ENCODE results near the gene RAMP3.
"Not testable (repeated sequence)": the region's sequence is repeated elsewhere in the genome, so short reads cannot be mapped to it uniquely, and the experiment has no call there.

The RAMP3 gene

GRCh38 chr7:45157653-45158401, at the start of gene RAMP3:
TSS of gene RAMP3 (plus strand) at chr7:45157791. CDS start at chr7:45157829, 38 bp downstream.
- peak; percentile 18 for DNase-seq

GRCh38 chr7:45108863-45109262, 48.7 kb upstream of the RAMP3 start:
- DNase-seq = no peak

GRCh38 chr7:45111298-45112223, 46.0 kb upstream of the RAMP3 start, which contains the start of gene TBRG4:
TSS of gene TBRG4 (minus strand) at chr7:45111697. CDS start at chr7:45109237, 2,460 bp downstream.
- DNase-seq = peak; percentile 98

- DNase-seq = no peak
Measured at GRCh38 chr7:45112648-45113047, 44.9 kb upstream of the RAMP3 start.

GRCh38 chr7:45114257-45114656, 43.3 kb upstream of the RAMP3 start:
- not testable (repeated sequence) for DNase-seq

GRCh38 chr7:45114926-45115325, 42.7 kb upstream of the RAMP3 start:
- DNase-seq = no peak

- no peak for DNase-seq
Measured at GRCh38 chr7:45116048-45116447, 41.5 kb upstream of the RAMP3 start.

GRCh38 chr7:45117582-45117981, 40.0 kb upstream of the RAMP3 start:
- no peak for DNase-seq

- no peak for DNase-seq
Measured at GRCh38 chr7:45118292-45118691, 39.3 kb upstream of the RAMP3 start.

GRCh38 chr7:45118889-45119331, 38.7 kb upstream of the RAMP3 start:
- no peak for DNase-seq

GRCh38 chr7:45119550-45119949, 38.0 kb upstream of the RAMP3 start:
- no peak for DNase-seq

GRCh38 chr7:45122975-45123860, 34.4 kb upstream of the RAMP3 start:
- DNase-seq = peak; percentile 23

- peak; percentile 23 for DNase-seq
Measured at GRCh38 chr7:45123913-45124710, 33.5 kb upstream of the RAMP3 start.

- no peak for DNase-seq
Measured at GRCh38 chr7:45125193-45125904, 32.2 kb upstream of the RAMP3 start.

- DNase-seq = no peak
Measured at GRCh38 chr7:45126201-45126600, 31.4 kb upstream of the RAMP3 start.

GRCh38 chr7:45126920-45127319, 30.7 kb upstream of the RAMP3 start:
- no peak for DNase-seq

GRCh38 chr7:45129181-45129800, 28.3 kb upstream of the RAMP3 start:
- DNase-seq = no peak

GRCh38 chr7:45129906-45130305, 27.7 kb upstream of the RAMP3 start:
- DNase-seq = no peak

- DNase-seq = peak; percentile 49
Measured at GRCh38 chr7:45130910-45131309, 26.7 kb upstream of the RAMP3 start.

- DNase-seq = no peak
Measured at GRCh38 chr7:45131891-45132290, 25.7 kb upstream of the RAMP3 start.

All from NCI-H69 (cell line).